Activated T-helper 2 cell treated with anti-CD3 and anti-CD28 coated beads, Interferon-gamma antibody, Interleukin-2, Interleukin-4, amounts not matched to agents 10 μg/mL and 5 μg/mL and 100 μg/mL, durations not matched to agents 14 hours and 24 hours and 36 hours (primary cell): Measurements from ENCODE around the gene TMEM186. TPM values are rescaled to one million over a fixed set of nuclear protein-coding genes. Genes with fewer than 3 reads are reported as not detected.

Experiments
- DNase-seq: peaks from one replicate; pipeline ENCODE4 v3.0.0; 2021; ENCODE audit warnings: low spot score
- H3K27ac Mint-ChIP-seq: one replicate; pipeline ENCODE4 v1.8.0; 2021; ENCODE audit warnings: mixed read lengths
- H3K27me3 Mint-ChIP-seq: one replicate; pipeline ENCODE4 v1.8.0; 2021; ENCODE audit warnings: low read depth, mixed read lengths
- H3K36me3 Mint-ChIP-seq: one replicate; pipeline ENCODE4 v1.8.0; 2021; ENCODE audit warnings: low read depth, mixed read lengths
- H3K4me1 Mint-ChIP-seq: one replicate; pipeline ENCODE4 v1.8.0; 2021; ENCODE audit warnings: low read depth, mixed read lengths
- H3K4me3 Mint-ChIP-seq: one replicate; pipeline ENCODE4 v1.8.0; 2021; ENCODE audit warnings: low read depth, mild to moderate bottlenecking, moderate library complexity, mixed read lengths
- H3K9me3 Mint-ChIP-seq: one replicate; pipeline ENCODE4 v1.8.0; 2021; ENCODE audit warnings: mixed read lengths
- intact Hi-C: fragments of 100-400 bp; cut with micrococcal nuclease; formaldehyde crosslinking; loops from one replicate; pipeline ENCODE4 v1.15.1; 2023
- total RNA-seq: library from RNA; stranded (reverse); gene quantifications from 2 replicates; pipeline ENCODE4 v1.2.3, GENCODE V29; 2022

Gene TMEM186
- total RNA-seq, 1 donor from 2014 or later, result 15.6 TPM

GRCh38 chr16:8826278-8826879 is 28.9 kb upstream of the TMEM186 start:
- no peak for DNase-seq
- Mint-ChIP-seq H3K9me3 (no peaks in the 10 kb centered on the region), H3K27ac (no peak overlapping the region), H3K36me3 (peaks cover 62% of the 10 kb centered on the region), H3K27me3 (no peaks in the 10 kb centered on the region), H3K4me3 (no peak overlapping the region), H3K4me1 (peaks cover 12% of the 10 kb centered on the region)
- intact Hi-C loops, result no loop called here

GRCh38 chr16:8822403-8822802 is 25.0 kb upstream of the TMEM186 start:
- DNase-seq, result no peak
- Mint-ChIP-seq H3K4me1 (peaks cover 20% of the 10 kb centered on the region), H3K27me3 (no peaks in the 10 kb centered on the region), H3K9me3 (no peaks in the 10 kb centered on the region), H3K4me3 (no peak overlapping the region), H3K36me3 (peaks cover 61% of the 10 kb centered on the region), H3K27ac (no peak overlapping the region)
- intact Hi-C loops, result no loop called here

GRCh38 chr16:8819411-8820034 is 22.1 kb upstream of the TMEM186 start:
- H3K27me3 Mint-ChIP-seq, result no peaks in the 10 kb centered on the region
- no peaks in the 10 kb centered on the region for H3K9me3 Mint-ChIP-seq
- H3K4me3 Mint-ChIP-seq, result no peak overlapping the region
- H3K36me3 Mint-ChIP-seq, result peaks cover 77% of the 10 kb centered on the region
- intact Hi-C loops, result no loop called here
- H3K4me1 Mint-ChIP-seq, result peaks cover 35% of the 10 kb centered on the region
- DNase-seq, result no peak
- no peak overlapping the region for H3K27ac Mint-ChIP-seq

GRCh38 chr16:8818504-8819270 is 21.2 kb upstream of the TMEM186 start:
- H3K27ac Mint-ChIP-seq, result no peak overlapping the region

DNA sequence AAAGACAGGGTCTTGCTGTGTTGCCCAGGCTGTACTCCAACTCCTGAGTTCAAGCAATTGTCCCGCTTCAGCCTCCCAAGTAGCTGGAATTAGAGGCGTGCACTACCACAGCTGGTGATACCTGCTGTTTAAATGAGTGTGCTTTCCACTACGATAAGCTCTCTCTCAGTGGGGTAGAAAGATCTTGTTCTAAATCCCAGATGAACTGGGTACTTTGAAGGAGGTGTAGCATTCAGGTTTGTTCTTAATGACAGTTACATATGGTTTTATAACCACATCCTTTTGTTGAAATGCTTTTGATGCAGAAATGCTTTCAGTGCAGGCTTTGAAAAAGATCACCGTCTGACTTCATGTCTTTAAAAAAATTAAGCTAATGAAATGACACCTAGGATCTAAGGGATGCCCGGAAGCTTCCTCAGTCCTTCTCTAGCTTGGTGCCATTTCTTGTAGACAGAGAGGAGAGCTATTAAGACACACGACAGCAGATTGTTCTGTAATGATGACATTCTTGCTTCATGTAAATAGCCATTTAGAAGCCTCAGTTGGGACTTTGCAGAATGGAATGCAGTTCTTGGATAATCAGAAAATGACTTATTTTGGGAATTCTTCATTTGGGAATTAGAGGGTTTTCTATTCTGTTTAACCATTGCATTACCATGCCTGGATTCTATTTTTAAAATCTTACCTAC is 19.7 kb upstream of the TMEM186 start:
- H3K4me3 Mint-ChIP-seq, result no peak overlapping the region
- intact Hi-C loops, result no loop called here
- H3K4me1 Mint-ChIP-seq, result peaks cover 32% of the 10 kb centered on the region
- no peaks in the 10 kb centered on the region for H3K27me3 Mint-ChIP-seq
- no peaks in the 10 kb centered on the region for H3K9me3 Mint-ChIP-seq
- H3K36me3 Mint-ChIP-seq, result peaks cover 80% of the 10 kb centered on the region
- no peak for DNase-seq
- H3K27ac Mint-ChIP-seq, result peak overlapping the region; percentile 81

More at GRCh38 chr16:8818504-8819270, 21.2 kb upstream of the TMEM186 start:
- Mint-ChIP-seq H3K4me3 (no peak overlapping the region), H3K9me3 (no peaks in the 10 kb centered on the region), H3K36me3 (peaks cover 77% of the 10 kb centered on the region), H3K4me1 (peaks cover 39% of the 10 kb centered on the region), H3K27me3 (no peaks in the 10 kb centered on the region)
- intact Hi-C loops, result no loop called here
- no peak for DNase-seq

- DNase-seq, result no peak
- no peaks in the 10 kb centered on the region for H3K9me3 Mint-ChIP-seq
- H3K4me3 Mint-ChIP-seq, result no peak overlapping the region
- H3K4me1 Mint-ChIP-seq, result peaks cover 23% of the 10 kb centered on the region
- H3K27ac Mint-ChIP-seq, result peak overlapping the region; percentile 11
- peaks cover 83% of the 10 kb centered on the region for H3K36me3 Mint-ChIP-seq
- no peaks in the 10 kb centered on the region for H3K27me3 Mint-ChIP-seq
- intact Hi-C loops, result no loop called here
Observed at GRCh38 chr16:8814095-8814806, 16.8 kb upstream of the TMEM186 start.

DNA sequence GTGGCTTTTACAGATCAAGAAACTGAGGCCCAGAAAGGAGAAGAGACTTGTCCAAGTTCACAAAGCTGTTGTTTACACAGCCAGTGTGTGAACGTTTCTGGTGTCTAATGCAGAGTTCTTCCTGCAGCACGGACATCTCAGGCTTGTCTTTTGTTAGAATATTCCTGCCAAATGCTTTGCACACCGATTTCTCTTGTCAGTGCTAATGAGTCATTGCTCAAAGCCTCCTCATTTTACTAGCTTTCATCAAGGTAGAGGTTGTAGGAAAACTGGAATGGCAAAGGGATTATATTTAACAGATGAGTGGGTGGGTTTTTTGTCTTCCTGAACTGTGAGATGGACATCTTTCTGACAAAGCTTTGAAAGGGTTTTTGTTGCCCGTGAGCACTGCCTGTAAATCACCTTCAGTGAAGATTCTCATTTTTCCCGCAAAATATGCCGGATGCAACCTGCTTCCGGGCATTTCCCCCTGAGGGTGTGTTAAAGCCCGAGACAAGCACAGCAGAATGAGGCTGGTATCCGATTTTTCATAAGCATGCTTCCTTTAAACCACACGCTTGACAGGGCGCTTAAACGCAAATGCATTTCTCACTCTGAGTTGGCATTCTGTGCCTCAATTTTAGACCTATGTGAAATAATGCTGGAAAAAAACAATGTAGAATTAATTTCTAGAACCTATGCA is 14.9 kb upstream of the TMEM186 start:
- intact Hi-C loops, result no loop called here
- Mint-ChIP-seq H3K27me3 (no peaks in the 10 kb centered on the region), H3K36me3 (peaks cover 80% of the 10 kb centered on the region), H3K9me3 (no peaks in the 10 kb centered on the region), H3K4me1 (peaks cover 18% of the 10 kb centered on the region), H3K4me3 (no peak overlapping the region), H3K27ac (no peak overlapping the region)
- DNase-seq, result no peak

GRCh38 chr16:8808613-8809353 is 11.3 kb upstream of the TMEM186 start:
- H3K4me3 Mint-ChIP-seq, result no peak overlapping the region
- intact Hi-C loops, result no loop called here
- no peaks in the 10 kb centered on the region for H3K4me1 Mint-ChIP-seq
- H3K36me3 Mint-ChIP-seq, result peaks cover 75% of the 10 kb centered on the region
- DNase-seq, result no peak
- no peak overlapping the region for H3K27ac Mint-ChIP-seq
- H3K9me3 Mint-ChIP-seq, result no peaks in the 10 kb centered on the region
- no peaks in the 10 kb centered on the region for H3K27me3 Mint-ChIP-seq

GRCh38 chr16:8808009-8808408 is 10.6 kb upstream of the TMEM186 start:
- Mint-ChIP-seq H3K4me3 (no peak overlapping the region), H3K9me3 (no peaks in the 10 kb centered on the region), H3K27ac (no peak overlapping the region), H3K27me3 (no peaks in the 10 kb centered on the region), H3K36me3 (peaks cover 76% of the 10 kb centered on the region), H3K4me1 (no peaks in the 10 kb centered on the region)
- no peak for DNase-seq
- intact Hi-C loops, result no loop called here

DNA sequence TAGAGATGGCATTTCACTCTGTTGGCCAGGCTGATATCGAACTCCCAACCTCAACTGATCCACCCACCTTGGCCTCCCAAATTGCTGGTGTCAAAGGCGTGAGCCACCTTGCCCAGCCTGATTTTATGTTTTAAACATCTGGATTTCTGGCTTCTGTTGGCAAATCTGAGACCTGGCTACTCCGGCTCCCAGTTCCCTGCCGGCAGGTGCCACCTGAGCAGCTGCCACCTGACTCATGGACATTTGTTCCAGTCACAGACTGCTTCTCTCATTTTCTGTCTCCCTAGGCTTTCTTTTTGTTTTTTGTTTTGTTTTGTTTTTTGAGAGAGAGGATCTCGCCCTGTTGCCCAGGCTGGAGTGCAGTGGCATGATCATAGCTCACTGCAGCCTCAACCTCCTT is 9.8 kb upstream of the TMEM186 start:
- Mint-ChIP-seq H3K4me3 (no peak overlapping the region), H3K27ac (peak overlapping the region; percentile 8), H3K27me3 (no peaks in the 10 kb centered on the region), H3K36me3 (peaks cover 76% of the 10 kb centered on the region), H3K9me3 (no peaks in the 10 kb centered on the region), H3K4me1 (peaks cover 2% of the 10 kb centered on the region)
- DNase-seq, result no peak
- intact Hi-C loops, result no loop called here

DNA sequence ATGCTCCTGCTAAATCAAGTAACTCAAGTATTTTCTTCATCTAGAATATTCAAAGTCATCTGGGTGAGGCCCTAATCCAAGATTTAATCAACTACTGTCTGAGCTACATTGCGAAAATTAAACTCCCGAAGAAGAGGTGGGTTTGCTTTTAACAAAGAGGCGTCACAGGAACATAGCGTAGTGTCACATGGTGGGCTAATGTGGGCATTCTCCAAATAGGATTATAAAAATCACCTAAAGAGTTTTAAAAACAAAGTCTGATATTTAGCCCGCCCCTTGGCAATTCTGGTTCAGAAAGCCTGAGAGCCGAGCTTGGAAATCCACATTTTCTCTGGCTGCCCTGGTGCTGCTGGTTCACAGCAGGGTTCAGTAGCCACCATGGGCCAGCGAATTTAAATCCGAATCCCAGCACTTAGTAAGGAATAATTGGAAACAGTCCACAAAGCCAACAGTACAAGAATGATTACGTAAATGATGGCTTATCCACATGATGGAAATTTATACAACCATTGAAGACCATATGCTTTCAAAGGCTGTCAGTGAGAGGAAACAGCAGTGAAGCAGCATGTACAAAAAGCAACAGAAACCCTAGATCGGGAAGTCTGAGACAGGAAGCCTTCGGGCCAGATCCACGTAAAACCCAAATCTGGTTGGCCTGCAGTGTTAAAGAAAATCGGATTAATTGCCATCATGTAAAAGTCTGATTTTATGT is 9.0 kb upstream of the TMEM186 start:
- no peak overlapping the region for H3K27ac Mint-ChIP-seq
- no peak overlapping the region for H3K4me3 Mint-ChIP-seq
- intact Hi-C loops, result no loop called here

More for the DNA sequence above, 9.0 kb upstream of the TMEM186 start:
- H3K27me3 Mint-ChIP-seq, result no peaks in the 10 kb centered on the region
- H3K9me3 Mint-ChIP-seq, result no peaks in the 10 kb centered on the region
- DNase-seq, result no peak
- H3K4me1 Mint-ChIP-seq, result peaks cover 3% of the 10 kb centered on the region
- H3K36me3 Mint-ChIP-seq, result peaks cover 76% of the 10 kb centered on the region
